ENCODE measurements around the gene GRID1.
"Not testable (repeated sequence)": the region's sequence is repeated elsewhere in the genome, so short reads cannot be mapped to it uniquely, and the experiment has no call there.

The GRID1 gene

DNA sequence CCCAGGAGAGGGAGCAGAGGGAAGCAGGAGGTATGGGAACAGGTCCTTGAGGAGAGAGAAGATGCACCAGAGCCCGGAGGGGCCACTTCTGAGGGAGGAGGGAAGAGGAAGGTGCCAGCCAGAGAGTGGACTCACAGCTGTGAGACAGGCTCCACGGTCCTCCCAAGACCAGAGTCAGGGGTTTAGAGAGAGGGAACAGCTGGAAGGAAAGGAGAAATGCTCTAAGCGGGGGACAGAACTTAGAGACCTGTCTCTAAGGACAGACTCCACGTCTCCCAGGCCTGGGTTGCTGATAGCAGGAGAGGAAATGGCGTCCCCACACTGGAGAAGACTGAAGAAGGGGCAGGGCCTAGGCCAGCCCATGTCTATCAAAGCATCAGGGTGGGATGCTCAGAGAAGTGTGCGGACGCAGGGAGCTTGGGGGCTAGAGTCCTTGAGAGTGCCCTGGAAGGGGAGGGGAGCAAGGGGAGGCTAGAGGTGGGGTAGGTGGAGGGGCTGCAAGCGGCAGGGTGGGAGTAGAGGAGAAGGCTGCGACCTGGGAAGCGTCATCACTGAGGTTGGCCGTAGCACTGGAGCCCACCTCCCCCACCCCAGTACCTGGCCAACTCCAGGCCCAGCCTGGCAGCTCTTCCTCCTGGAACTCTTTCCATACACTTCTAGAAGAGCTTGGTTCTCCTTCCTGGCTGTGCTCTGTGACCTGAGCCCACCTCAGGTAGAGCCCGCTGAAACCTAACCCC is 25.6 kb upstream of the GRID1 start:
- DNase-seq = no peak

DNA sequence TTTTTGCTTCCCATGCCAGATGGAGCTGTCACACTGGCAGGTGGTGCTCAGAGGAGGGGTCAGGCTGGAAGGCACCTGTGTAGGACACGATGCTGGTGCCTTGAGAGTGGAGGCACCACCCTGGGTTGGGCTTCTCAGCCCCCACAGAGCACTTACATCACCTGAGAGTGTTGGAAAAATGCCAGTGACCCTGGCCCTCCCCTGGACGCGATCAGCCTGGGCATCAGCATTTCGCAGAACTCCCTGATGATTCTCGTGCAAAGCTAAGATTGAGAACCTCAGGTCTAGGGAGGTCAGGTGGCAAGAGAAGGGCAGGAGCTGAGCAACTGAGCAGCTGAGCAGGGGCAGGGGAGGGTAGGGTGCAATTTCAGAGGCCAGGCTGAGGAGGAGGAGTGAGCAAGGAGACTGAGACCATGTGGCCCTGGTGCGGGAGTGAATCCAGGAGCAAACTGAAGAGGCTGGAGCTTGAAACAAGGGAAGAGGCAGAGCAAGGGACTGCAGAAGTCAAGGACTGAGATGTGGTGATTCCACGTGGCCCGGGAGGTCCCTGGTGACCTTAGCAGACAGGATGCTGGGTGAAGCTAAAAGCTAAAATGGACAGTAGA is 24.7 kb upstream of the GRID1 start:
- no peak for DNase-seq

DNA sequence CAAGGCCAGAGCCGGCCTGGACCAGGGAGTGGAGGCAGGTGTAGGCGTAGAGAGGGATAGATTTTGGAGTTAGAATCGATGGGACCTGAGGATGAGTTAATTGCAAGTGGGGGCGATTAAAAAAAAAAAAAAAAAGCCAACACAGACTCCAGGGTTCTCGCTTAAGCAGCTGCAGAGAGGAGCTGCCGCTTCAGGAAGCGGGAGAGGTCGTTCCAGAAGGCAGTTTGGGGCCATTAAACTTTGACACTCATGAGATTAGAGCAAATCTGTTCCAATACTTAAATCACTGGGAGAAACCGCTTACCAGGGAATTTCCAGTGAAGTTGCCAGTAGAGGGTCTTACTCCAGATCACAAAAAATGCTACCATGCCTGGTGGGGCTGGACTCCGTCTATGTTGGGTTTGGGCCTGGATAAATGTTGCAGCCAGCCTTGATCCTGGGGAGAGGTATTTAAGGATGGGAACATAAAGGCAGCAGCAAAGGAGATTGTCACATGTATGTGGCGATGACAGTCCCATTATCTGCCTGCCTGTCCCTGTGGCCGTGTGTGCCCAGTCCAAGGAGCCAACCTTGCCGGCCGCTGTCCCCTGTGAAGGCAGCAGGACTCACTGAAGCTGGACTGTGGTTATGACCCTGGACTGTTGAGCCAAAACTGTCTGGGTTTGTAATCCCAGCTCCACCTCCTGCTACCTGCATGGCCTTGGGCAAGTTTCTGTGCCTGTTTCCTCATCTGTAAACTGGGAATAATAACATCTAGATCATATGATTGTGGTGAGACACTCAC is 23.9 kb upstream of the GRID1 start:
- no peak for DNase-seq

DNA sequence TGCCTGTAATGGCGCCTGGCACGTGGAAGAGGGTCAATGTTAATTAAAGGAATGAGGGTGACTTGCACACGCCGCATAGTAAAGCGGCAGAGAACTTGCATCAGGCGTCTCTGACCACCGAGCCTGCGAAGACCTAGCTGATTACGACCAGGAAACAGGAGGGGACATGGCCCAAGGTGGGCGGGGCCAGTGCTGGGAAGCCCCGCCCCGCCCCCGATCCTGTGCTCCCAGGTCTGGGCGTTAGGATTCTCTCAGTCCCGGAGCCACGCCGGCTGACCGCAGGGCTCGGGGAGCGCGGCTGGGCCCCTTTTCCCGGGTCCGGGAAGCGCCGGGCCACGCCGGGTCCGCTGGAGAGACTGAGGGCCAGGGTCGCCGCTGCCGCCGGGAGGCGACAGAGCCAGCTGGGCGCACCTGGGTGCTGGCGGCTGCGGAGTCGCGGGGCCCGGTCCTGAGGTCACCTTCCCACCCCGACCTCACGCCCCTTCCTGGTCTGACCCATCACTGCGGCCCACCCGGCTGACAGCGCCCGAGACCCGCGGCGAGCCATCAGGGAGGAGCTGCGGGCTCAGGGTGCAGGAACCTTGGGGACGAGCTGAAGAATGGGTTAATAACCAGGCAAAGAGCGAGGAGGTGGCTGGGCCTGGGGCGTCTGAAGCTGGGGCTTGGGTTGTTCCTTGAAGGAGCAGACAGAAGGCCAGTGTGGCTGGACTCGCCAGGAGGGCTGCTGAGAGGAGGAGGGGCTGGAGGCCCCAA is 23.0 kb upstream of the GRID1 start:
- no peak for DNase-seq

DNA sequence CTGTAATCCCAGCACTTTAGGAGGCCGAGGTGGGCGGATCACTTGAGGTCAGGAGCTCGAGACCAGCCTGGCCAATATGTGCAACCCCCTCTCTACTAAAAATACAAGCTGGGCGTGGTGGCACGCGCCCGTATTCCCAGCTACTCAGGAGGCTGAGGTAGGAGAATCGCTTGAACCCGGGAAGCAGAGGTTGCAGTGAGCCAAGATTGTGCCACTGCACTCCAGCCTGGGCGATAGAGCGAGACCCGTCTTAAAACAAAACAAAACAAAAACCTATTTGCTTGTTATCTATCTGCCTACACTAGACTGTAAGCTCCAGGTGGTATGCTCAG is 22.5 kb upstream of the GRID1 start:
- not testable (repeated sequence) for DNase-seq

DNA sequence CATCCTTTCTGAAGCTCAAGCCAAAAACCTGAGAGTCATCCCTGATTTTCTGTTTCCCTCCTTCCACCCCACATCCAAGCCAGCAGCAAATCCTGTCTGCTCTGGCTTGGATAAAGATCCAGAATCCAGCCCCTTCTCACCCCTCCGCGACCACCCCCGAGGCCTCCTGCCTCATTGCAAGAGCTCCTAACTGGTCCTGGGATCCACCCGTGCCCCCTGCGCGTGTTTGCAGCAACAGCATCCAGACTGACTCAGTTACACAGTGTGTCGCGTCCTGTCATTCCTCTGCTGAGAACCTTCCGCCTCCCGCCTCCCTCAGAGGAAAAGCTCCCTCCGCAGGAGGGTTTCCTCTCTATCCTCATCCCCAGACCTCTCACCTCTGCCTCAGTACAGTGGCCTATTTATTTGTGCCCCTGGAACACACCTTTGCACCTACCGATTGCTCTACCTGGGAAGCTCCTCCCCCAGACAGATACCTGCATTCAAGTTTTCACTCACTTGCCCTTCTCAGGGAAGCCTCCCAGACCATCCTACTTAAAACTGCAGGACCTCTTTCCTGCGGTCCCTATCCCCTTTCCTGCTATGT is 21.6 kb upstream of the GRID1 start:
- DNase-seq = no peak

DNA sequence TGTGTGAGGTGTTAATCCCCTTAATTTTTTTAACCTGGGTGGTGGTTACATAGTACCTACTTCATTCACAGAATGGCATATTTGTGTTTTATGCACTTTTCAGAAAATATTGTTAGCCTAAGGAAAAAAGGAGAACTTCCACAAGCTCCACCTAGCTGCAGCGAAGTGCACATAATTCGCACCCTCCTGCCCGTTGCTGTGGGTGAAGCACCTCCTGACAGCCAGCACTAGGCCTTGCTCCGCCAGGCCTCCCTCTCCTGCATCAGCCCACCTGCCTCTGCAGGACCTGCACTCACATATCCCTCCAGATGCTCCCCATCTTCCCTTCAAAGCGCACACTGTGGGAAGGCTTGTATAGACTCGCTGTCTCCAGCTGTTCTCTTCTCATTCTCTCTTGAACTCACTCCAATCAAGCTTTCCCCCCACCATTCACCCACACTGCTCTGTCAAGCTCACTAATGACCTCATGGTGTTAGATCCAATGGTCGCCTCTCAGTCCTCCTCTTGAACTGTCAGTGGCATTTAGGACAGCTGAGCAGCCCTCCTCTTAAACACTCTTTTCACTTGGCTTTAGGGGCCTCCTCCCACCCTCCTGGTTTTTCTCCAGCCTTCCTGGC is 20.7 kb upstream of the GRID1 start:
- DNase-seq = no peak

DNA sequence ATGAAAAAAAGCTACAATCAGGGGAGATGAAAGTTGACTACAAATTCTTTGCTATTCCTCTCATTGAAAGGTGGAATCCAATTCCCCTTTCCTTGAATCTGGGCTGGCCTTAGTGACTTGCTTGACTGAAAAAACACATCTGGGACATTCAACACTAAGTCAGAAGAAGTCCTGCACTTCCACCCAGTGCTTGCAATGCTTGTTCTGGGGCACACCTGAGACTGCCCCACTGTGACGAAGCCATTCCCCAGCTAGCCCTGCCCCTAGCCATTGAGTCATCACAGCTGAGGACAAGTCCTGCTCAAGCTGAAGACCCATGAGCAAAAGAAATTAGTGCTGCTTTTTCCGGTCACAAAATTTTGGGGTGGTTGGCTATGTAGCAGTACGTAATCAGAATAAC is 19.2 kb upstream of the GRID1 start:
- no peak for DNase-seq

DNA sequence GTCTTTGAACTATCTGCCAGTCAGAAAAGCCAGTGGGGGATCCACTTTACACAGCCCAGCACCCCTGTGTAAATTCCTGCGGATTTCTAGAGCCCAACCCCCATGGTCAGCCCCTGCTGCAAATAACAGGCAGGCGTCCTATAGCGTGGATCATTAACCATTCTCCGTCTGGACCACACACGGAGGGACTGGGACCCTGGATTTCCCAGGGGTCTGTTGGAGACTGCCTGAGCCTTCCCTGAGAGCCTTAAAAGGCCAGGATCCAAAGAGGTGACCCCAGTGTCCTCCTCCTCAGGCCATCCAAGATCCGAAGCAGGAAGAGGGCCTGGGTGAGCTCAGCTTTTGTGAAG is 11.2 kb upstream of the GRID1 start:
- DNase-seq = no peak

DNA sequence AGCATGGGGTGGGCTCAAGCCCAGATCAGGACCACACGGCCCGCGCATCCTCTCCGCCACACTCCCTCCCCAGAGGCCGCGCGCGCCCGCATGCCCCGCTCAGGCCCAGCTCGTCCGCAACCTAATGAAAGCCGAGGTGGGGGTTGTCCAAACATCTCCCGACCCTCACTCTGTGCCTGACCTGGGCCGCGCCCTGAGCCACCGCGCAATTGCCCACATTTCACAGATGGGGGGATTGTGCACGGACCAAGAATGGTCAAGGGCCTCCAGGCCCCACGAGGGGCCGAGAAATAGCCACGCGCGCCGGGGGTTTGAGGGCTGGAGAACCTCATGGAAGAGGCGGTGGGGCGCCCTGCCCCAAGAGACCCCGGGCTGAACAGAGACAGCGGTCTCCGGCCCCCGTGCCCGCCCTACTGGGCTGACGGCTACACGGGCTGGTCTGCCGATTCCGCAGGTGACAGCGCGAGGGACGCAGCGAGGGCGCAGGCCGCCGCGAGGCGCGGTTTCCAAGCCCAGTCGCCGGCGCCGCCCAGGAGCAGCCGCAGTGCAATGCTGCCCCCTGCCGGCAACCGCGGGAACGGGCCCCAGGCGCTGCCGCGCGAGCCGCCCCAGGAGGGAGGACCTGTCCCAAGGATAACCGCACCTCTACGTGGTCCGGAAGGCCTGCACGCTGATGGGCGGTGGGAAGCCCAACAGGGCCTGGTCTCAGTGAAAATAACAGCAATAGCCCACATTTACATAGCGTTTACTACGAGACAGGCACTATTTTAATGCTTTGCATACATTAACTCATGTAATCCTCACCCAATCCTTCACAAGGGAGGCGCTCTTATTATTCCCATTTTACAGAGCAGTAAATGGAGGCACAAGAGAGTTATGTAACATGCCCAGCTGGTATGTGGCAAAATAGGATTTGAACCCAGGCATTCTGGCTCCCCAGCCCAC is 10.5 kb upstream of the GRID1 start:
- peak; percentile 76 for DNase-seq

DNA sequence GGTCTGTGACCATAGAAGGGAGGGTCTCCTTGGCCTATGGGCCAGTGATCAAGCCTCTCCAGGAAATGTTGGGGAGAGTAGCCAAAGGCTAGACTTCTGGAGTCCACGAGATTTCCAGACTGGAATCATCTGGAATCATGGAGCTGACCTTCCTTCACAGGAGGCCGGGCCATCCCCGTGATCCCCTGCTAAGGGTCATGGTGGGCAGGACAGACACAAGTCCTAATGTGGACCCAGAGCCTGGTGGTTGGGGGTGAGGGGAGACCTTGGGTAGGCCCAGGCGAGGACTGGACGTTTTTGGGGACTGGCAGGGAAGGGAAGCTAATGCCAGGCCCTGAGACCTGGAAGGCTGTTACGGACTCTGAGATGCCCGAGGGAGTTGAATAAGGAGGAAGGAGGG is 9.8 kb upstream of the GRID1 start:
- DNase-seq = no peak

DNA sequence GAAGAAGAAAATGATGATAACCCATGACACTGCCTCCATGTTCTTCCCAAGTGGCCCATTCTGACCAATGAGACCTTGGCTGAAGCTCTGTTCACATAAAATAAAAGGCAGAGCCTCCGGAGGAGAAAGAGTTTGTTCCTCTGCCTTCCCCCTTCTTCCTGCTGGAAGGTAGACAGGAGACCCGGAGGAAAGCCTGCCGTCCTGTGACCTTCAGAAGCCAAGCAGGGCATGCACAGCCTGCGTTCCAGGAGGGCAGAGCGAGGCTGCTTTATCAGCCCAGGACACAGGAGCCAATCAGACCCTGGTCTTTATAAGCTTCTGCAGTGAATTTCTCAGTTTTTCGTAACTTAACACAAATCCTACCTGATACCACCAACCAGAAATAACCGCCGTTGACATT is 8.6 kb upstream of the GRID1 start:
- no peak for DNase-seq

DNA sequence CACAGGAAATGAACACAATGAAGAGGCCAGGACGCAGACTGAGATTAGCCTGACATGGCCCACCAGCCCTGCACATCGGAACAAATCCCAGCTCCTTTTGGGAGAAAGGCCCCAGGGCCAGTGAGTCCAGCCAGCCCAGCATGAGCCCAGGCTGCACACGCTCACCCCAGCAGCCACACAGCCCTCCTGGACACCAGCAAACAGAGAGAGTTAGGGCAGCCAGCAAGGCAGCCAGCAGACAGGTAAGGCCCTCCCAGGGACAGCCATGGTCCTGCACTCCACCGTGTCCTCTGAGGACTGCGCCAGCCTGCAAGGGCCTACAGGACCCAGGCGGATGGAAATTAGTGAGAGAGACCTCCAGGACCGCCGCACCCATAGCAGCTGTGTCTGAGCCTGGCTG is 8.1 kb upstream of the GRID1 start:
- no peak for DNase-seq

DNA sequence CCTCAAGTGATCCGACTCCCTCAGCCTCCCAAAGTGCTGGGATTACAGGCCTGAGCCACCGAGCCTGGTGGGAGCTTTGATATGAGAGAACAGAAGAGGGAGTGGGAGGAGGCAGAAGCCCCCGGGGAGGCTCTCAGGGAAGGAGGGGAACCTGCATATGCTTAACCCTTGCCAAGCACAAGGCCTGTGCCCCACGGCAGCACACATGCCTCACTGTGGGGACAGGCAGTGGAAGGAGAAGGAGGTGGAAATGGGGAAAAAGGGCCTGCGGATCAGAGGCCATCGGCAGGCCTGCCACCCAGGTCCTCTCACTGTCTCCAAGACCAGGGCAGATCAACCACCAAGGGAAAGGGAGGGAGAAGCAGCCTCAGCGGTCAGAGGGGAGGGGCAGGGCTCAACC is 7.2 kb upstream of the GRID1 start:
- no peak for DNase-seq

DNA sequence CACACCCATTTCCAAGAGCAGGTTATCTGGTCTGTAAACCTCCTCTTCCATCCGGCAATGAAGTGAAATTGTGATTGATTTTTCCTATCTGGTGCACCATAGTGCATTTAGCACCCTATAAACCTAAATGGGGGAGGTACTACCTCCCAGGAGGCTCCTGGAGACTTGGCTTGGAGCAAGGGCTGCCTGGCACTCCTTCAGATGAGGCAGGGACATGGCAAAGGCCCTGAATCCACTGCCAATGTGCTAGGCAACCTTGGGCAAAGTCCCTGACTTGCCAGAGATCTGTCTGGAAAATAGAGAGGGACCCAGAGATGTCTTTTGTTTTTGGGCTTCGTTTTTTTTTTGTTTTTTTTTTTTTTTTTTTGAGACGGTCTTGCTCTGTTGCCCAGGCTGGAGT is 6.7 kb upstream of the GRID1 start:
- DNase-seq = no peak

DNA sequence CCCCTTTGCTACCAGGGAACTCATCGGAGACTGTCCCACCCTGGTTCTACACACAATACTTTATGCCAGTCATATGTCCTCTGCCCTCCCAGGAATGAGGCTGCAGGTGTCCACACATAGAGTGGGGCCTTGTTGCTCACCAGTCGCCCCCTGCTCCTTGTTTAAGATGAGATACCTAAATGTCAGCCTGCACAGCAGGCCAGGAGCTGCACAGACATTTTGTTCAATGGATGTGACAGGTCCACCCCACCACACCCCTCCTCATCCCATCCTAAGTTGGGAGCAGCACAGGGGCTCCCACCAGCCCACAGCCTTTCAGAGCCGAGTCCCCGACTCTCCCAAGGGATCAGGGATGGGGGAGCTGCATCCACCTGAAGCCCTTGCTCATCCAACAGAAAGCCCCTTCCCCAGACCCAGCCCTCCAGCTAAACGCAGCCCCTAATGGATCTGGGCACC is 6.2 kb upstream of the GRID1 start:
- no peak for DNase-seq

DNA sequence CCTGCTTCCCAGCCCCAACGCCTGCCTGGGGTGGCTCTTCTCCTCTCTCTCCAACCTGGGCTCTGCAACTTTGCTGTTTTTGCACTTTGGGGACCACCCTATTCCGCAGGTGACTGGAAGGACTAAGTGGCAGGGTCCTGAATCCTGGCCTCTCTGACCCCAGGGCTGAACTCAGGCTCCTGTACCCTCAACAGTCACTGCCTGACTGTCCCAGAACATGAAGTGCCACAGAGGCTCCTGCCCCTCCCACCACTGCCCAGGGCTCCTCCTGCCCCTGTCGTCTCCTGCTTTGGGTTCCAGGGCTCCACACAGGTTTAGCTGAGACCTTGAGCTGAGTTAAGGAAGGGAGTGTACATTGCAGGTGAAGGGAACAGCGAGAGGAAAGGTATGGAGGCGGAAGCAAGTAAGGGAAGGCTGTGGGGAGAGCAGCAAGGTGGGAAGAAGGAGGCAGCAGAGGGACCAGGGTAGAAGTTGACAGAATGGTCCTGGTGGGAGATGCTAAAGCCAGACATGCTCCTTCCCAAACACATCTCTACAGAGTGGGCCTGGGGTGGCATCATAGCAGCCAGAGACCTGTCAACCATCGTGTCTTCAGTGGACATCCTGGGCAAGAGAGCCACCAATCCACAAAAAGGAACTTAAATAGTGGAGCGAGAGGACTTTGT is 5.7 kb upstream of the GRID1 start:
- DNase-seq = no peak

DNA sequence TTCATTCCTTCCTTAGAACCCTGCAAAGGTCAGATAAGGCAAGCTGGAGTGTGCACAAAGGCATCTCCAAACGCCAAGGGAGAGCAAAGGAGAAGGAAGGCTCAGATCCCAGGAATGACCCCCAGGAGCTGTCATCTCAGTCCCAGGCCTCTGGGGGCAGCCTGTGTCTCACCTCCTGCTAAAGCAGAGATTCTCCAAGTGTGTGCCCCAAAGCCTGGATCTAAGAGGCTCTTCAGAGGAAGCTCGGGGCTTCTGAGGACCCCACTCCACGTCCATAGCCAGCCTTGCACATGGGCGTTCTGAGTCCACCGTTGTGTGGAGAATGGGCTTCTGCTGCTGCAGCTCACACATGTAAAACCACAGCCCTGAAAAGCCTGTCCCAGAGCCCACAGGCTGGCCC is 5.1 kb upstream of the GRID1 start:
- DNase-seq = no peak

DNA sequence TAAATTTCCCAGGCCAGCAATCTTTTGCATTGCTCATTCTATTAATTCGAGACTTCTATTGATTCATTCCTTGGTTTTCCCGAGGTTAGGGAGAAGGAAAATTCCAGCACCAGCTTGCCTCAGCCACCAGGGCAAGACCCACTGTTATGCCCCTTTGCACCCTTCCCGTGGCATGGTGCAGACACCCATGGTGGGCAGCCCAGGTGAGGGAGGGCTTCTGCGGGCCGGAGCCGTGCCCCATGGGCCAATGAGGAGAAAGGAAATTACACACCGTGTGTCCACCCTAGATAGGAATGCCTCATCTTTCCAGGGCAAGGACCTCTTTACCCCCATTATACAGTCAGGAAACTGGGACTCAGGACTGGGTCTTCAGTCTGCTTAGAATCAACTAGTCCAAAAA is 4.5 kb upstream of the GRID1 start:
- no peak for DNase-seq

DNA sequence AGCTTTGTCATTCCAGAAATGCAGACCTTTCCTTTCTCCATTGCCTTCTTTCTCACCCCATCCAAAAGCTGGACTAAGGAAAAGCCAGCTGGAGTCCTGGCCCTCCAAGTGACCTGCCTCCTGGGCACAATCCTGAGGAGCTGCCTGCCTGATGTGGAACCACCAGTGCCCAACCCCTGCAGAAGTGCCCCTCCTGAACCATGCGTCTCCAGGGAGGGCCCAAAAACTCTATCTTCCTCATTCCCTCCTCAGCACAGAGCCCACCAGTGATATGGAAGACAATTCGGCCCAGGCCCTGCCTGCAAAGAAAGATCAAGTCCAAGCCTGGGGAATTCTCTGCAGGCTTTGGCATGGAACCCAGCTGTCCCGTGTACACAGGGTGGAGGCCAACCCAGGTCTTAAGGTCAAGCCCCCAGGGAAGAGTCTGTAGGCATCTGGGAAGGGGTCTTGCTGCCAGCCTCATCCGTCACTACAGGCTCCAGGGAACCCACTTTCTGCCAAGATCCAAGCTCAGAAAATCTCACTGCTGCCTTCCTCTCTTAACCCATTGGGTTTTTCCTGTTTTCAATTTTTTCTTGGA is 3.5 kb upstream of the GRID1 start:
- no peak for DNase-seq

DNA sequence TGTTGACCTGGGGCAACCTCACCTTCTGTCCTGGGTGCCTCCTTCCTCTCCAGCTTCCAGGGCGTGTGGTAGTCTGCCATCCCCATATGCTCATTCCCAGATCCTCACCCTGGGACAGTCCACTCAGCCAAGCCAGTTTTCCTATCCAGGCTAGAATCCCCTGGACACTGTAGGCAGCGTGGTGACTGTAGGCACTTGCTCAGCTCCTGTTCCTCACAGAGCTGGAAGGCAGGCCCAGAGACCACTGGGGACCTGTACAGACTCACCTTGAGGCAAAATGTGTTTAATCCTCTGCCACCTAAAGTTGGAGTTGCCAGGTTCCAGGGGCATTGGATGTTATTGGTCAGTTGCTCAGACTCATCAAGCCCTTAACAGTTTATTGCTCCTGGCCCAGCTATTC is 2.4 kb upstream of the GRID1 start:
- DNase-seq = no peak

All from NCI-H510A treated with DMSO at 0.1 percent for 48 hours (cell line).